Raji (cell line): ENCODE measurements around the gene ARHGEF16.

Source experiments
- POLR2A ChIP-seq: IDR thresholded peaks from 2 replicates; pipeline ENCODE4 v1.6.1; 2011; ENCODE audit warnings: low read depth, low read length, control low read depth; ENCODE audit not compliant: insufficient read depth

ARHGEF16 gene

GRCh38 chr1:3465091-3465934 is 10.8 kb downstream of the ARHGEF16 start:
- TF ChIP-seq POLR2A: no peak

GRCh38 chr1:3465935-3466321 is 11.5 kb downstream of the ARHGEF16 start:
- no peak for TF ChIP-seq POLR2A

GRCh38 chr1:3466366-3467075 is 12.1 kb downstream of the ARHGEF16 start:
- TF ChIP-seq POLR2A: no peak

- TF ChIP-seq POLR2A: no peak
These were observed 12.9 kb downstream of the ARHGEF16 start for GRCh38 chr1:3467096-3468036.

- TF ChIP-seq POLR2A: no peak
These were observed 14.0 kb downstream of the ARHGEF16 start for GRCh38 chr1:3468236-3469103.

GRCh38 chr1:3469104-3469848 is 14.8 kb downstream of the ARHGEF16 start:
- no peak for TF ChIP-seq POLR2A

GRCh38 chr1:3469849-3470649 is 15.6 kb downstream of the ARHGEF16 start:
- TF ChIP-seq POLR2A: no peak

- TF ChIP-seq POLR2A: no peak
These were observed 16.3 kb downstream of the ARHGEF16 start for GRCh38 chr1:3470650-3471355.

GRCh38 chr1:3471356-3472087 is 17.1 kb downstream of the ARHGEF16 start:
- no peak for TF ChIP-seq POLR2A

GRCh38 chr1:3472088-3472850 is 17.8 kb downstream of the ARHGEF16 start:
- TF ChIP-seq POLR2A: no peak

GRCh38 chr1:3472906-3473305 is 18.4 kb downstream of the ARHGEF16 start:
- TF ChIP-seq POLR2A: no peak
